GM12878 (cell line): Measurements from ENCODE around the gene SLC24A4. TPM values are rescaled to one million over a fixed set of nuclear protein-coding genes. Genes with fewer than 3 reads are reported as not detected.

ENCODE experiments used
- ATAC-seq: fragments of 200-7000 bp; cut with Tn5 transposase; 3 replicates; pipeline ENCODE4 v1.9.1; 2020; ENCODE audit warnings: mild to moderate bottlenecking, moderate library complexity
- BruUV-seq: library from RNA; stranded (reverse); fragments of 400-500 nt; replicated peaks from 2 replicates; lab custom pipeline; 2021; lab: Mats Ljungman, UMichigan
- CTCF ChIA-PET: fragments of 300-600 bp; sonication (Branson Sonifier 250); formaldehyde crosslinking; extraction: SDS; loops from one replicate; lab custom pipeline; 2021; ENCODE audit warnings: inconsistent platforms; lab: Yijun Ruan, JAX
- POLR2A ChIA-PET: fragments of 350-600 bp; formaldehyde crosslinking; extraction: SDS; loops from one replicate; lab custom pipeline; 2021; ENCODE audit warnings: inconsistent platforms; lab: Charles Lee
- RAD21 ChIA-PET: fragments of 300-600 bp; sonication (Branson Sonifier 250); formaldehyde crosslinking; loops from one replicate; lab custom pipeline; 2023; ENCODE audit warnings: antibody characterized with exemption; ENCODE audit not compliant: unreplicated experiment; lab: Charles Lee
- SMC1A ChIA-PET: fragments of 300-600 bp; sonication (Branson Sonifier 250); formaldehyde crosslinking; loops from one replicate; lab custom pipeline; 2023; ENCODE audit not compliant: unreplicated experiment, uncharacterized antibody; lab: Charles Lee
- DNase-seq: peaks from one replicate; pipeline ENCODE4 v3.0.0-alpha.2; 2011; ENCODE audit warnings: low read depth, low spot score
- FAIRE-seq: peaks from 3 replicates; lab custom pipeline; 2011; peaks lifted over from hg19 to GRCh38; lab: Jason Lieb, UNC
- H2AFZ ChIP-seq: 2 replicates; pipeline ENCODE4 v1.6.0; 2011; ENCODE audit warnings: low read depth, low read length, control low read depth; ENCODE audit not compliant: control insufficient read depth
- H3K27ac ChIP-seq: 2 replicates; pipeline ENCODE4 v1.5.1; 2011; ENCODE audit warnings: control low read depth; ENCODE audit not compliant: control insufficient read depth, insufficient read depth
- H3K27me3 ChIP-seq, 2 experiments: replicated peaks in 1 of 2; 2 replicates each; pipeline versions ENCODE4 v1.6.0 to v1.6.1; 2011; ENCODE audit warnings: low read length in 1 of 2; ENCODE audit not compliant: control insufficient read depth in 2 of 2, insufficient read depth in 2 of 2
- H3K36me3 ChIP-seq, 2 experiments: 2 replicates each; pipeline ENCODE4 v1.5.1; 2011; ENCODE audit warnings: low read length in 1 of 2; ENCODE audit not compliant: control insufficient read depth in 2 of 2, insufficient read depth in 2 of 2
- H3K4me1 ChIP-seq: 2 replicates; pipeline ENCODE4 v1.6.1; 2011; ENCODE audit warnings: mild to moderate bottlenecking, low read length, moderate library complexity, mixed read lengths; ENCODE audit not compliant: control insufficient read depth, insufficient read depth
- H3K4me2 ChIP-seq: 2 replicates; pipeline ENCODE4 v1.6.0; 2011; ENCODE audit warnings: control low read depth; ENCODE audit not compliant: control insufficient read depth, insufficient read depth
- H3K4me3 ChIP-seq: fragments of 200-600 bp; sonication (generic); 2 replicates; pipeline ENCODE4 v1.5.1; 2016
- H3K79me2 ChIP-seq: 2 replicates; pipeline ENCODE4 v1.6.0; 2011; ENCODE audit warnings: low read length; ENCODE audit not compliant: control insufficient read depth, insufficient read depth
- H3K9ac ChIP-seq: 2 replicates; pipeline ENCODE4 v1.8.0; 2011; ENCODE audit warnings: low read length, control low read depth, mixed read lengths; ENCODE audit not compliant: control insufficient read depth, insufficient read depth
- H3K9me3 ChIP-seq: replicated peaks from 3 replicates; pipeline ENCODE4 v1.5.1; 2011; ENCODE audit warnings: mild to moderate bottlenecking, low read length; ENCODE audit not compliant: control insufficient read depth, insufficient read depth
- H4K20me1 ChIP-seq: 2 replicates; pipeline ENCODE4 v1.6.0; 2011; ENCODE audit not compliant: control insufficient read depth, insufficient read depth
- CUX1 ChIP-seq: IDR thresholded peaks from 2 replicates; pipeline ENCODE4 v1.6.1; 2012; ENCODE audit warnings: improper control_type of control experiment, low read depth, low read length; ENCODE audit not compliant: insufficient replicate concordance
- KDM1A ChIP-seq: fragments of 200-600 bp; sonication (generic); IDR thresholded peaks from 2 replicates; pipeline ENCODE4 v1.6.1; 2016; ENCODE audit warnings: borderline replicate concordance
- MEF2B ChIP-seq: fragments of 450-650 bp; IDR thresholded peaks from 2 replicates; pipeline ENCODE4 v1.6.1; 2018; ENCODE audit warnings: mild to moderate bottlenecking, moderate library complexity; ENCODE audit not compliant: partially characterized antibody, poor library complexity, severe bottlenecking
- MYB ChIP-seq: fragments of 150-350 bp; IDR thresholded peaks from 2 replicates; pipeline ENCODE4 v1.6.1; 2014; ENCODE audit warnings: mild to moderate bottlenecking, low read depth, low read length, borderline replicate concordance
- NFXL1 ChIP-seq: fragments of 450-650 bp; IDR thresholded peaks from 2 replicates; pipeline ENCODE4 v1.6.1; 2017; ENCODE audit warnings: antibody characterized with exemption, mild to moderate bottlenecking, borderline replicate concordance
- NR2C2 ChIP-seq: IDR thresholded peaks from 2 replicates; pipeline ENCODE4 v1.6.1; 2011; ENCODE audit warnings: borderline replicate concordance, low read depth; ENCODE audit not compliant: control insufficient read depth, insufficient read length
- NRF1 ChIP-seq: conservative IDR thresholded peaks from 2 replicates; pipeline ENCODE4 v1.6.1; 2011; ENCODE audit warnings: mild to moderate bottlenecking, low read depth, low read length, improper control_type of control experiment
- RBBP5 ChIP-seq: fragments of 200-600 bp; sonication (generic); conservative IDR thresholded peaks from 2 replicates; pipeline ENCODE4 v1.6.1; 2016
- RELA ChIP-seq: fragments of 450-650 bp; IDR thresholded peaks from 2 replicates; pipeline ENCODE4 v1.8.0; 2014; ENCODE audit warnings: borderline replicate concordance; ENCODE audit not compliant: partially characterized antibody
- SIX5 ChIP-seq: IDR thresholded peaks from 2 replicates; pipeline ENCODE4 v1.6.1; 2011; ENCODE audit warnings: mild to moderate bottlenecking, low read depth, low read length, moderate library complexity; ENCODE audit not compliant: severe bottlenecking
- TAF1 ChIP-seq: IDR thresholded peaks from 2 replicates; pipeline ENCODE4 v1.6.1; 2011; ENCODE audit warnings: mild to moderate bottlenecking, low read depth, low read length, borderline replicate concordance
- TBL1XR1 ChIP-seq: IDR thresholded peaks from 2 replicates; pipeline ENCODE4 v1.6.1; 2012; ENCODE audit warnings: low read depth, low read length, improper control_type of control experiment
- YY1 ChIP-seq: IDR thresholded peaks from 2 replicates; pipeline ENCODE4 v1.6.1; 2011; ENCODE audit warnings: low read depth, mild to moderate bottlenecking, low read length
- ZNF217 ChIP-seq: fragments of 450-650 bp; IDR thresholded peaks from 2 replicates; pipeline ENCODE4 v1.6.1; 2017; ENCODE audit warnings: antibody characterized with exemption, mild to moderate bottlenecking
- WGBS: methylation state at CpG from one replicate; pipeline ENCODE4 v1.1.6; 2016; ENCODE audit warnings: low lambda C conversion rate; ENCODE audit not compliant: insufficient replicate concordance, insufficient coverage; ENCODE audit errors: missing lambda C conversion rate; 5-methylcytosine and 5-hydroxymethylcytosine counted together
- in situ Hi-C: fragments of 300-500 bp; cut with MboI; formaldehyde crosslinking; loops from 9 replicates; pipeline ENCODE4 v1.14.3; 2018; ENCODE audit warnings: mixed read lengths
- intact Hi-C: fragments of 100-400 bp; cut with micrococcal nuclease; formaldehyde crosslinking; loops from one replicate; pipeline ENCODE4 v1.14.2; 2022; ENCODE audit not compliant: unreplicated experiment
- polyA plus RNA-seq, 11 experiments: library from polyadenylated mRNA; depleted of rRNA in 4 of 11; unstranded in 6 of 11; stranded (reverse) in 5 of 11; fragments of >200 nt; fragmentation: Nextera tagmentation in 4 of 11; fragmentation: Illumina TruSeq in 1 of 11; extraction: Ambion mirVana in 4 of 11; extraction: Trizol in 1 of 11; gene quantifications; 1 replicate in 1 of 11; 2 replicates in 10 of 11; pipeline versions ENCODE4 v1.2.1 to v1.2.3, GENCODE V29; 2011 to 2016; ENCODE audit warnings: inconsistent platforms in 2 of 11, missing spikeins in 2 of 11, low read depth in 1 of 11
- total RNA-seq, 4 experiments: library from RNA; depleted of rRNA in 3 of 4; stranded (reverse); fragments of >200 nt in 3 of 4; fragmentation: Illumina TruSeq in 1 of 4; extraction: Trizol in 1 of 4; gene quantifications; 2 replicates each; pipeline versions ENCODE4 v1.2.1 to v1.2.3, GENCODE V29; 2013 to 2021
- TF ChIP-seq, protein P1 (sequence below): IDR thresholded peaks from 2 replicates; pipeline ENCODE4 v1.6.1; 2011; ENCODE audit warnings: low read depth, low read length, improper control_type of control experiment, borderline replicate concordance

Gene SLC24A4
- total and polyA plus RNA-seq, 10 of the 15 experiments (the other 5 are each of a cell fraction or from before 2014, with no cell fraction given), result under 0.01 to 0.46 (median 0.04) TPM; not detected in 5

DNA sequence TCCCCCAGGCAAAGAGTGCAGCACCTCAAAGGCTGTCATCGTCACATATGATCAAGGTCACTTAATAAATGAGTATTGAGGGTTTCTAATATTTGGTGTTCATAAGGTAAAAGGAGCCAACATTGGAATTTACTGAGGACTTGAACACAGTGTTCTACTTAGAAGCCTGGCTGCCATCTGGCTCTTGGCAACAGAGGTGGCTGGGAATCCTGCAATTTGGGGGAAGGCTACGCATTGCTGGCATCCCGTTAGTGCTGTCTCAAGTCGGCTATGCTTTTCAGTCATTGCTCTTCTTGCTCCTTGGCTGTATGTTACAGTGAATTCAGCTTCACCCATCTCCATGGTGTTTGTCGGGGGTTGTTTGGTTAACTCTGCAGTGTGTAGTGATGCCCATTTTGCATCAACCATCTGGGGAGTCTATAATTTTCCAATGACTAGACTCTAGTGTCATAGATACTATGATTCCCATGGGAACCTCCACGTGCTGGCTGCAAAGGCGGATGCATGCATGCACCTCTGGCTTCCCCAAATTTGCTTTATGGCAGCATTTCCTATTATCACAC is 12.9 kb upstream of the SLC24A4 start (continued):
- TF ChIP-seq NRF1, result no peak
- TF ChIP-seq, protein P1, sequence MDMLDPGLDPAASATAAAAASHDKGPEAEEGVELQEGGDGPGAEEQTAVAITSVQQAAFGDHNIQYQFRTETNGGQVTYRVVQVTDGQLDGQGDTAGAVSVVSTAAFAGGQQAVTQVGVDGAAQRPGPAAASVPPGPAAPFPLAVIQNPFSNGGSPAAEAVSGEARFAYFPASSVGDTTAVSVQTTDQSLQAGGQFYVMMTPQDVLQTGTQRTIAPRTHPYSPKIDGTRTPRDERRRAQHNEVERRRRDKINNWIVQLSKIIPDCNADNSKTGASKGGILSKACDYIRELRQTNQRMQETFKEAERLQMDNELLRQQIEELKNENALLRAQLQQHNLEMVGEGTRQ, result no peak
- TF ChIP-seq KDM1A, result no peak
- no peak for TF ChIP-seq YY1
- TF ChIP-seq MYB, result no peak
- TF ChIP-seq TBL1XR1, result no peak

DNA sequence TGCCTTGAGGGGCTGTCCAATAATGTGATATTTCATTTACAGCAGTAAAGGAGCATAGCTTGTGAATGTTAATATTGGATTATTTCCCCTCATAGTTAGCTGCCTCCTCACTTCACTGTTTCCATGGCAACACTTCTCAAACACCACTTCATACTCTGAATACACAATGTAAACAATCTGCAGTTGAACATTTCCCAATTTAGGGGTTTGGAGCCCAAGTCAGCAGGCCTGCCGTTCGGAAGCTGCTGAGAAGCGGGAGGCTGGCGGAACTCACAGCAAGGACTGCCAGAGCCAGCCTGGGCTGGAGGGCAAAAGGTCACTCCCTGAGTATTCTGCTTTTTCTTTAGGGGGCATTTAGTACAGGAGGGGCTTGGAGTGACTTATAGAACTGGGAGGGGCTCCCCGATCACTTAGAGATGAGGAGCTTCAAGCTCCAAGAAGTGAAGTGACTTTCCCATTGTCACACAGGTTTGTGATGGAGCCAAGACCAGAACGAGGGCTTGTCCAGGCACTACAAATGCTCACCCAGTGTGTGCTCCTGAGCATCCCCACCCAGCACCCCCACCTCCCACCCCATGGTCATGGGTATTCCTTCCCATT is 12.1 kb upstream of the SLC24A4 start:
- ChIA-PET RAD21 (no interaction called here), SMC1A (no interaction called here), CTCF (no interaction called here), POLR2A (no interaction called here)
- no peaks in the 10 kb centered on the region for H3K79me2 ChIP-seq
- H3K4me1 ChIP-seq, result no peaks in the 10 kb centered on the region
- no peaks in the 10 kb centered on the region; the same call in 1 of the 2 replicates for H4K20me1 ChIP-seq
- no peak overlapping the region for H3K9ac ChIP-seq
- no peaks in the 10 kb centered on the region for H3K9me3 ChIP-seq
- H3K4me3 ChIP-seq, result no peak overlapping the region
- intact Hi-C loops (no loop called here), in situ Hi-C loops (no loop called here)
- no peak for DNase-seq
- no peak for ATAC-seq
- BruUV-seq, result no TSS peak
- no peak overlapping the region for H3K27ac ChIP-seq
- H2AFZ ChIP-seq, result no peak overlapping the region
- FAIRE-seq, result no peak
- WGBS, result 69% methylated on average over 6 of the region's 6 CpGs
- no peaks in the 10 kb centered on the region; a peak in 1 of 4 replicates for H3K27me3 ChIP-seq
- H3K4me2 ChIP-seq, result no peak overlapping the region
- no peaks in the 10 kb centered on the region for H3K36me3 ChIP-seq
- TF ChIP-seq ZNF217 (no peak), NR2C2 (no peak), CUX1 (no peak), RELA (no peak), NFXL1 (no peak), RBBP5 (no peak), TAF1 (no peak), MEF2B (no peak), SIX5 (no peak)
